Natural killer cell (primary cell): ENCODE results near the gene ROR1. TPM values are rescaled to one million over a fixed set of nuclear protein-coding genes. Genes with fewer than 3 reads are reported as not detected.

Experiments used
- ATAC-seq, 3 donors: fragments of 150-1000 bp in 2 of 3; fragments of 200-7000 bp in 1 of 3; cut with Tn5 transposase; 1 replicate in 1 of 3; 2 replicates in 2 of 3; pipeline ENCODE4 v1.10.0; 2021; ENCODE audit warnings: mild to moderate bottlenecking in 2 of 3, moderate library complexity in 2 of 3
- DNase-seq, 2 donors: peaks; one replicate each; pipeline versions ENCODE4 v3.0.0 to v3.0.0-alpha.2; 2013 to 2021; ENCODE audit warnings: mixed read lengths in 1 of 2
- H3K27ac ChIP-seq: one replicate; pipeline ENCODE4 v1.5.1; 2013; ENCODE audit warnings: mild to moderate bottlenecking, low read length
- H3K27me3 ChIP-seq: one replicate; pipeline ENCODE4 v1.6.1; 2013; ENCODE audit warnings: low read length; ENCODE audit not compliant: control insufficient read depth, insufficient read depth
- H3K36me3 ChIP-seq: one replicate; pipeline ENCODE4 v1.6.1; 2013; ENCODE audit warnings: low read length; ENCODE audit not compliant: control insufficient read depth, insufficient read depth
- H3K4me1 ChIP-seq: one replicate; pipeline ENCODE4 v1.6.1; 2013; ENCODE audit warnings: low read length; ENCODE audit not compliant: control insufficient read depth, insufficient read depth
- H3K4me3 ChIP-seq: one replicate; pipeline ENCODE4 v1.5.1; 2013; ENCODE audit warnings: low read length
- H3K9me3 ChIP-seq: one replicate; pipeline ENCODE4 v1.6.1; 2013; ENCODE audit warnings: low read length; ENCODE audit not compliant: control insufficient read depth, insufficient read depth
- H3K27ac Mint-ChIP-seq, 2 donors: one replicate each; pipeline ENCODE4 v1.8.0; 2022; ENCODE audit warnings: mild to moderate bottlenecking in 2 of 2, mixed read lengths in 2 of 2, moderate library complexity in 1 of 2
- H3K27me3 Mint-ChIP-seq, 2 donors: one replicate each; pipeline ENCODE4 v1.8.0; 2022; ENCODE audit warnings: low read depth in 2 of 2, mixed read lengths in 2 of 2
- H3K36me3 Mint-ChIP-seq: one replicate; pipeline ENCODE4 v1.8.0; 2022; ENCODE audit warnings: mixed read lengths
- H3K4me1 Mint-ChIP-seq, 2 donors: one replicate each; pipeline ENCODE4 v1.8.0; 2022; ENCODE audit warnings: mixed read lengths in 2 of 2
- H3K4me3 Mint-ChIP-seq: one replicate; pipeline ENCODE4 v1.8.0; 2022; ENCODE audit warnings: mild to moderate bottlenecking, moderate library complexity, mixed read lengths
- H3K9me3 Mint-ChIP-seq, 2 donors: one replicate each; pipeline ENCODE4 v1.8.0; 2022; ENCODE audit warnings: mixed read lengths in 2 of 2
- CTCF ChIP-seq: fragments of 200-600 bp; IDR thresholded peaks from one replicate; pipeline ENCODE4 v1.8.0; 2022; ENCODE audit warnings: antibody characterized with exemption
- WGBS: methylation state at CpG from one replicate; pipeline ENCODE4 v1.1.7; 2013; ENCODE audit warnings: missing lambda C conversion rate; ENCODE audit not compliant: insufficient coverage; 5-methylcytosine and 5-hydroxymethylcytosine counted together
- intact Hi-C: fragments of 100-400 bp; cut with micrococcal nuclease; formaldehyde crosslinking; loops from one replicate; pipeline ENCODE4 v1.14.2; 2022
- total RNA-seq, 4 donors: library from RNA; stranded (reverse); fragments of 120-200 nt in 1 of 4; gene quantifications; one replicate each; pipeline versions ENCODE4 v1.2.3 to v1.2.4, GENCODE V29; 2013 to 2022

Gene ROR1
- total RNA-seq, 3 donors from 2014 or later (not counting 1 experiment from before 2014, with no cell fraction given): 0.05 to 0.35 (median 0.27) TPM

GRCh38 chr1:63906047-63906704 lies 132.4 kb downstream of the ROR1 start:
- H3K9me3 ChIP-seq: no peaks in the 10 kb centered on the region
- no peaks in the 10 kb centered on the region for H3K4me1 ChIP-seq
- Mint-ChIP-seq H3K27ac (no peak overlapping the region), H3K4me3 (no peak overlapping the region), H3K9me3 (no peaks in the 10 kb centered on the region), H3K36me3 (no peaks in the 10 kb centered on the region), H3K4me1 (no peaks in the 10 kb centered on the region), H3K27me3 (peaks cover under 1 to 5% of the 10 kb centered on the region in 2 donors)
- no peak overlapping the region for H3K4me3 ChIP-seq
- intact Hi-C loops: no loop called here
- H3K27me3 ChIP-seq: no peaks in the 10 kb centered on the region
- H3K36me3 ChIP-seq: no peaks in the 10 kb centered on the region
- no peak for TF ChIP-seq CTCF
- no peak for DNase-seq
- no peak overlapping the region for H3K27ac ChIP-seq
- WGBS: 97% methylated on average over 8 of the region's 8 CpGs
- no peak for ATAC-seq

- no peak for ATAC-seq
- Mint-ChIP-seq H3K27ac (no peak overlapping the region), H3K9me3 (no peaks in the 10 kb centered on the region), H3K4me3 (no peak overlapping the region), H3K27me3 (peaks cover 5 to 9% of the 10 kb centered on the region in 2 donors), H3K4me1 (no peaks in the 10 kb centered on the region), H3K36me3 (no peaks in the 10 kb centered on the region)
- DNase-seq: no peak
- WGBS: 92% methylated on average over 6 of the region's 6 CpGs
- Histone ChIP-seq H3K9me3 (no peaks in the 10 kb centered on the region), H3K27me3 (no peaks in the 10 kb centered on the region), H3K4me3 (no peak overlapping the region), H3K27ac (no peak overlapping the region), H3K36me3 (no peaks in the 10 kb centered on the region), H3K4me1 (no peaks in the 10 kb centered on the region)
- intact Hi-C loops: no loop called here
- no peak for TF ChIP-seq CTCF
These were observed 133.2 kb downstream of the ROR1 start for GRCh38 chr1:63907051-63907450.

- Mint-ChIP-seq H3K27me3 (peaks cover 12 to 17% of the 10 kb centered on the region in 2 donors), H3K4me3 (no peak overlapping the region), H3K4me1 (no peaks in the 10 kb centered on the region), H3K36me3 (no peaks in the 10 kb centered on the region), H3K9me3 (no peaks in the 10 kb centered on the region), H3K27ac (no peak overlapping the region)
- DNase-seq (no peak), ATAC-seq (no peak)
- no peak overlapping the region for H3K4me3 ChIP-seq
- no peak for TF ChIP-seq CTCF
- no peaks in the 10 kb centered on the region for H3K36me3 ChIP-seq
- H3K27me3 ChIP-seq: no peaks in the 10 kb centered on the region
- intact Hi-C loops: no loop called here
- 100% methylated on average over 1 of the region's 1 CpG for WGBS
- H3K9me3 ChIP-seq: no peaks in the 10 kb centered on the region
- H3K27ac ChIP-seq: no peak overlapping the region
- no peaks in the 10 kb centered on the region for H3K4me1 ChIP-seq
These were observed 134.2 kb downstream of the ROR1 start for GRCh38 chr1:63908016-63908415.

GRCh38 chr1:63909526-63909925 lies 135.7 kb downstream of the ROR1 start:
- H3K4me1 ChIP-seq: no peaks in the 10 kb centered on the region
- no peak overlapping the region for H3K4me3 ChIP-seq
- no peak for TF ChIP-seq CTCF
- H3K27ac Mint-ChIP-seq: no peak overlapping the region
- no peaks in the 10 kb centered on the region for H3K27me3 ChIP-seq
- WGBS: 77% methylated on average over 6 of the region's 6 CpGs
- no peaks in the 10 kb centered on the region for H3K36me3 Mint-ChIP-seq
- H3K4me3 Mint-ChIP-seq: no peak overlapping the region
- H3K27me3 Mint-ChIP-seq: peaks cover 9 to 17% of the 10 kb centered on the region in 2 donors
- intact Hi-C loops: no loop called here
- no peak overlapping the region for H3K27ac ChIP-seq
- H3K9me3 ChIP-seq: no peaks in the 10 kb centered on the region
- ATAC-seq (no peak), DNase-seq (no peak)
- H3K4me1 Mint-ChIP-seq: no peaks in the 10 kb centered on the region
- H3K36me3 ChIP-seq: no peaks in the 10 kb centered on the region
- H3K9me3 Mint-ChIP-seq: no peaks in the 10 kb centered on the region
